Fibroblast of skin of right quadriceps (primary cell): ENCODE measurements around the gene ZNF688.
"Not testable (repeated sequence)": the region's sequence is repeated elsewhere in the genome, so short reads cannot be mapped to it uniquely, and the experiment has no call there.

Experiments
- DNase-seq: peaks from one replicate; pipeline ENCODE4 v3.0.0-alpha.2; 2013

The ZNF688 gene

DNA sequence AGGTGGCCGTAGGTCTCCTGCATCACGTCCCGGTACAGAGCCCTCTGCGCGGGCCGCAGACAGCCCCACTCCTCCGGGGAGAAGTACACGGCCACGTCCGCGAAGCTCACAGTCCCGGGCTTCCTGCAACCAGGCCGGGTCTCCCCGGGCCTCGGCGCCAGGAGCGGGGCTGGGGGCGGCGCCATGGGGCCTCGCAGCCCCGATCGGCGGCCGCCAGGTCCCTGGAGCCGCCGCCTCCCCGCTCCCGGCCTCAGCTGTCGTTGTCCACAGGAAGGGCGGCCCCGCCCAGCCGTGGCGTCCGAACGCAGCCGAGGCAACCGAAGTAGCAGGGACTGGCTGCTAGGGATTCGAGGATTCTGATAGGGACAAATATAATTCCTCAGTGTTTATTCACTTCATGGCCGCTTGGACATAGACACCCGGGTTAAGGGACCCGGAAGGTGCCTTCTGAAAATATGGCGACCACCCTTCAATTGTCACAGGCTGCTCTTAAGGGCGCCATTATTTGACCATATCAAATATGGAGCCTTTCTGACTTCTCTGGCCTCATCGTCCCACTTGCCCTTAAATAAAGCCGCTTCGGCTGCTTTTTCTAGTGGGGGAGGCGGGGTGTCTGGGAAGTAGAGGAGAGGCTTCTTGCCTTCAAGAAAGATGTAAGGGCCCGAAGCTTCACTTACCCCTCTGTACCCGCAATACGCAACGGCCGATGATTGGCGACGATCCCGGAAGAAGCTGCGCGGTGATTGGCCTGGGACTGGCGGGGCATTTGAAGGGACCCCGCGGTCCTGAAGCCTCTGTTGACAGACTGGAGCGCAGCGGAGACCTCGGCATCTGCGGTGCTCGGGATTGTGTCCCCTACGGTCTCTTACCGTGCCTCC is at the start of gene ZNF688:
TSS of gene ZNF688 (minus strand) at position 270 of the 878 bp plus-strand sequence. CDS start at position 185, 85 bp downstream.
- DNase-seq: peak; percentile 98

- DNase-seq: no peak
Measured at GRCh38 chr16:30620169-30620568, 48.7 kb upstream of the ZNF688 start.

DNA sequence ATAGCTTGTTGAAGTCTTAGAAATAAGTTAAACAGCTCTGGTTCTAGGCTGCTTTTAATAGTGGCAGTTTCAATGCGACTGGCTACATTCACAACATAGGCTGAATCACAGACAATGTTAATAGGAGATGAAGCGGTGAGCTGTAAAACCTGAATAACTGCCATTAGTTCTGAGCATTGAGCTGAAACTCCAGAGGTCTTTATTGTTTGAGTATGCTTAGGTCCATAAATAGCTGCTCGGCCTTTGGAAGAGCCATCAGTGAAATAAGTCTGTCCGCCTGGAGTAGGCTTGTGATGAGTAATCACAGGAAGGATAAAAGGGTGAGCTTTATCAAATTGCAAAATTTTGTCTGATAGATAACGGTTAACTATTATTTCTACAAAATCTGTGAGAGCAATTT is 48.1 kb upstream of the ZNF688 start:
- DNase-seq: no peak

DNA sequence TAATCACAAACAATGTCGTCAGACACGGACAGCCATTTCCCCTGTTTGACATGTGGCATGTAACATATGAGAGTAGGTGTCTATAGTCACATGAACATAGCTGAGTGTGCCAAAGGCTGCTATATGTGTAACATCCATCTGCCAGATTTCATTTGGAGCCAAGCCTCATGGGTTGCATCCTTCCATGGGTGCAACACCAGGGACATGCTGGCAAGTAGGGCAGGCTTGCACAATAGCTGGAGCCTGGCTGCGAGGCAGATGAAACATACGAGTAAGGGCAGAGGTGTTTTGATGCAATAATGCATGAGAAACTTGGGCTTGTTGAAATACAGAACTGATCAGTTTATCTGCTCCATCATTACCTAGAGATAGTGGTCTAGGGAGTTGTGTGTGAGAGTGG is 47.7 kb upstream of the ZNF688 start:
- DNase-seq: no peak

DNA sequence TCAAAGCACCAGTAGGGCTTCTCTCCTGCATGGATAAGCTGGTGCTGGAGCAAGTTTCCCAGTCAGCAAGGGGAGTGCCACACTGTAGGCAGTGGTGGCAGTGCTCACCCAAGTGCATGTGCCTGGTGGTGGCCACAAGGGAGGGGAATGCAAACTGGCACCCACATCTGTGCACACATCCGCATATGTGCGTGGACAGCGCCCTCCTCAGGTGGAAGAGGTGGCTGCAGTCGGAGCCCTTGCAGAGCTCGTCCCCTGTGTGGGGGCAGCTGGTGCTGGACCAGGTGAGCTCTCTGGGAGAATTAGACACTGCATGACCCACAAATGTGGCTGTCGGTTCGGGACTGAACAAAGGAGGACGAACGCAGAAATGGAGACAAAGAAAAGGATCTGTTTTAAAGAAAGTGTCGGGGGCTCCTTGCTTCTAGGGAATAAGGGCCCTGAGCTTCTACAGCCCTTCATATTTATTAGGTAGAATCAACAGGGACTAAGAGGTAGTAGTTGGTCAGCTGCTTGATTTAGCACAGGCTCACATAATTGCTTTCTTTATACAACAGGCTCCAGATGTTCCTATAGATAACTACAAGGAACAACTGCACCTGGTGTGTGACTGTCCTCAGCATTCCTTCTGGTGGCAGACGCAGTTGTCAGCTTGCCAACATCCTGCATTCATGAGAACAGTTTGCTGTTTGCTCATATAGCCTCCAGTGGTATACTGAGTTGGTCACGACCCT is 44.0 kb upstream of the ZNF688 start:
- peak; percentile 10 for DNase-seq

DNA sequence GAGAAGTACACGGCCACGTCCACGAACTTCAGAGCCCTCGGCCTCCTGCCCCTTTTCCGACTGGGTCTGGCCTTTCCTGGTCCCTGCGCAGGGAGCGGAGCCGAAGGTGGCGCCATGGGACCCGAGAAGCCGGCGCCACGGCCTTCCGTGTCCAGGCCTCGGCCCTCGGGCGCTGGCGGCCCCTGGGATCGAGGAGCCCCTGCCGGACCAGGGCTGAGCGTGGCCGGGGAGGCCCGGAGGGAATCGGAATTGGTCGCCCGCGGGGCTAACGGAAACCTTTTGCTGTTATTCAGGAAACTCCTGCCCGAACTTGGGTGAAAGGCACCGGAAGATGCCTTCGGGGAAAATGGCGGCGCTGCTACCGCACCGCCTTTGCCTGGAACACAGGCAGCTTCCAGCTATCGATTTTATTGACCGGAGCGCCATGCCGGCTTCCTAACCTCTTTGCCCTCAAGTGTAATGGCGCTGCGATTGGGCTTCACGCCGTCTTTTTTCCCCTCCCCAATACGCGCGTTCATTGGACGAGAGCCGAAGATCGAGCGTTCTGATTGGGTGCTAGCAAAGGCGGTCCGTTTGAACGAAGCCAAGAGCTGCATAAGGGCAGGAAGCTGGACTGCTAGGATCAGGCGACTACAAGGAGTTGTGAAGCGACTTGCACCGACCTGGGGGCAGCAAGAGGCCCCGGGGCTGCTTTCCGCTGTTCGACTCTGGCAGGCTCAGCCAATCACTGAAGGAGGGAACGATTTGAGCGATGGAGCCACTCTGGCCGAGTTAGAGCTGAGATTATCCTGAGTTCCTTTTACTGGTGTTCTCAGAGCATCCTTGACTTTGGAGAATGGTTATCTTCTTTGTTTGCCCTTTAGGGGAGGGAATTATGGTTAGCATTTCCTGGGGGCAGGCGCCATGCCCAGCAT is 38.7 kb upstream of the ZNF688 start, which contains the start of gene ZNF689:
TSS of gene ZNF689 (minus strand) at position 464 of the 914 bp plus-strand sequence. CDS start at position 116, 348 bp downstream.
- DNase-seq: peak; percentile 98

DNA sequence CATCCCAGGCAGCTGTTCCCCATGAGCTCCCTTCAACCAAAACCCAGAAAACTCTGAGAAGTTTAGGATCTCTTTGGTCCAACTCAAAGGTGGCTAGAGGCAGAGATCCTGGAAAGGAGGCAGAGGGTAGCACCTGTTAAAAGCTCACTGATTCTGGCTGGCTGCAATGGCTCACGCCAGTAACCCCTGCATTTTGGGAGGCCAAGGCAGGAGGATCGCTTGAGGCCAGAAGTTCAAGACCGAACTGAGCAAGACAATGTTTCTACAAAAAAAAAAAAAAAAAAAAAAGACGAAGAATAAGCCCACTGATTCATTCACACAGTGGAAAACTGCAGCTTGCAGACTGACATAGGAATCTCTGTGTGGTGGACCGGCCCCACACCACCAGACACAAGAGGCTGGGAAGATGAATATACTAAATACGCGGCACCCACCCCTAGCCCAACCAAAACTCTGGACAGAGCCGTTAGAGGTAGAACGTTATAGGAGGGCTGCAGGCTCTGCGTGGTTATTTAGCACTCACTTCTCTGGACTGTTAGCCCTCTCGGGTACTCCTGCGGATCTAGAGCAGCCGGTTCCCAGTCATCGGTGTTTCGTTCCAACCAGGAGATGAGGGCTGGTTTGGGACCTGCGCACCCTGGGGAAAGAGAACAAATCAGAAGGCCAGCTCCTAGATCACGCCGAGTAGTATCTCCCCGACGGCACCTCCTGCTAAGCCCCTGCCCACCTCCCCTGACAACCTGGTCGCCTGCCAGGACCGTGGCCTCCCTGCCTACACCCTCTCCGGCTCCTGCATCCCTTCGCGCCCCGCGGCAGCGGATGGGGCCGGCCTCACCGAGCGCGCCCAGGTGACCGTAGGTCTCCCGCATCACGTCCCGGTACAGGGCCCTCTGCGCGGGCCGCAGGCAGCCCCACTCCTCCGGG is 37.8 kb upstream of the ZNF688 start:
- peak; percentile 44 for DNase-seq

GRCh38 chr16:30606004-30606403 is 34.5 kb upstream of the ZNF688 start:
- no peak for DNase-seq

GRCh38 chr16:30605158-30605557 is 33.6 kb upstream of the ZNF688 start:
- no peak for DNase-seq

GRCh38 chr16:30604316-30604947 is 32.9 kb upstream of the ZNF688 start:
- no peak for DNase-seq

DNA sequence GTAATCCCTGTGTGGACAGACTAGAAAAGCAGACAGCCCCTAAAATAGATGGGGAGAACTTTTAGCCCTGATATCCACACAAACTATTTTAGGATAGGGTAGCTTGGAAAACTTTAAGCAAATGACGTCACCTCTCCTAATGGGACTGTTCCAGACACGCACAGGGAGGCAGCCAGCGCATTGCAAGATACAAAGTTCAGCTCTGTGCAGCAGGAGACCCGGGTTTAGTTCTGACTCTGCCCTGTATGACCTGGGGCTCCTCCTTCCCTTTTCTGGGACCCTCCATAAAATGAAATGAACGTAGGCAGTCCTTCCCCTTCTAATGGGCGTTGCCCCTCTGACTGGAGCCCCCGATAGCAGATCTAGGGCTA is 32.4 kb upstream of the ZNF688 start:
- DNase-seq: no peak

DNA sequence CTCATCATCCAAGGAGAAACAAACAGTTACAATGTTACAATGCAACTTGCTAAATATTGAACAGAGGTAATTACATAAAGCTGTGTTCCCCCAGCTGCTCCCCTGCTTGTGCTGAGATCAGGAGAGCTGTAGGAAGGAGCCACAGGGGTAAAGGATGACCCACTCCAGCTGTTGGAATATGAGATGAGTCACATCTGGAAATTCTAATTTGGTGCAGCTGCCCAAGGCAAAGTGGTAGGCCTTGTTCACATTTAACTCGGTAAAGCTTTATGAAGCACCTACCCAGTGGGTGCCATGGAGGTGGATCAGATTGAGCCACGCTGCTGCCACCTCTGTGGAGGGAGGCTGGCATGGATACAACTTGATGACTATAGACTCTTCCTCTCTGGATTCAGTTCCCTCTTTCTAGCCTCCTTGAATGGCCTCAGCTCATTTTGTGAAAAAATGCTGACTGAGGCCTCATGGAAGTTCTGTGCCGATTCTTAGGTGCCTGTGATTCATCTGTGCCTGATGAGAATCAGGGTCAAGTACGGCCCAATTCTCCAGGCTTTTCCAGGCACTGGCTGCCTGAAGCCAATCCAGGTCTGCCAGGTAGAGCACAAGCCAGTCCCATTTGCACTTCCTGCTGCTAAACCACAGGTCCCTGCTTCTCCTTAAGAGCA is 31.2 kb upstream of the ZNF688 start:
- DNase-seq: peak; percentile 20

- no peak for DNase-seq
Measured at GRCh38 chr16:30601966-30602365, 30.5 kb upstream of the ZNF688 start.

- DNase-seq: no peak
Measured at GRCh38 chr16:30600929-30601328, 29.4 kb upstream of the ZNF688 start.

- no peak for DNase-seq
Measured at GRCh38 chr16:30600215-30600614, 28.7 kb upstream of the ZNF688 start.

- DNase-seq: no peak
Measured at GRCh38 chr16:30592871-30593270, 21.4 kb upstream of the ZNF688 start.

GRCh38 chr16:30590869-30591268 is 19.4 kb upstream of the ZNF688 start:
- not testable (repeated sequence) for DNase-seq

- DNase-seq: not testable (repeated sequence)
Measured at GRCh38 chr16:30589582-30589981, 18.1 kb upstream of the ZNF688 start.

GRCh38 chr16:30588651-30589050 is 17.1 kb upstream of the ZNF688 start:
- DNase-seq: no peak

GRCh38 chr16:30585400-30586191 is 14.1 kb upstream of the ZNF688 start, which contains the start of gene ZNF785:
ZNF785 (minus strand) TSS chr16:30585697; CDS start chr16:30585611, 86 bp downstream.
- DNase-seq: peak; percentile 99
